Heart left ventricle (tissue), 13 donors: ENCODE results near the gene CCNQ.

Experiments used
- CTCF ChIP-seq, 12 donors: fragments of 200-600 bp; sonication (generic) in 4 of 12; IDR thresholded peaks; one replicate each; pipeline versions ENCODE4 v1.5.0 to v1.8.0; 2018 to 2022; ENCODE audit warnings: antibody characterized with exemption in 12 of 12, mild to moderate bottlenecking in 5 of 12
- POLR2A ChIP-seq, 2 donors: fragments of 450-650 bp; IDR thresholded peaks; one replicate each; pipeline ENCODE4 v1.6.1; 2017; ENCODE audit warnings: antibody characterized with exemption in 2 of 2, mild to moderate bottlenecking in 2 of 2, moderate library complexity in 2 of 2
- donor health status: ischemic (EF 13 %, LVEDD 7.1; RV severe dilation, severe dysfunction).
- donor health status: DM: no; HTN: yes; CAD: no.
- donor health status: DM: no; HTN: no; CAD: no.
- donor health status: ischemic (EF 25% LVEDD 6.9; RV normal size, moderate dysfunction).
- donor health status: ischemic (EF 25% LVEDD 5.7; RV mildly dilated, moderate dysfunction).
- donor health status: ischemic (EF 35%, LVEDD 5.7; RV mildly dilated, moderate dysfunction).
- donor health status: nonischemic (EF 11% LVEDD 7.7; RV severe dilation, severe dysfunction).
- donor health status: DM: yes; HTN: yes; CAD: no.
- donor health status: PGD.
- donor health status: ischemic (EF 29% LVEDD 5.4; RV normal size, mild dysfunction).
- donor health status: nonischemic (EF 23%, LVEDD 6.1; RV moderate dilation, normal function).

- TF ChIP-seq CTCF (IDR thresholded peaks at IDR 0.05) (no peak), POLR2A (IDR thresholded peaks at IDR 0.05) (no peak)
Measured at GRCh38 chrX:153620576-153620975, 21.6 kb upstream of the CCNQ start.
